Stimulated activated CD4-positive, alpha-beta T cell treated with anti-CD3 and anti-CD28 coated beads, Interleukin-15, amount 100 ng/mL, for 1 hour (primary cell): ENCODE data around the gene UTRN.

Experiments
- DNase-seq, 2 donors: peaks; one replicate each; pipeline ENCODE4 v3.0.0-alpha.2; 2020; ENCODE audit warnings: low read depth in 1 of 2, low spot score in 1 of 2

Gene UTRN

DNA sequence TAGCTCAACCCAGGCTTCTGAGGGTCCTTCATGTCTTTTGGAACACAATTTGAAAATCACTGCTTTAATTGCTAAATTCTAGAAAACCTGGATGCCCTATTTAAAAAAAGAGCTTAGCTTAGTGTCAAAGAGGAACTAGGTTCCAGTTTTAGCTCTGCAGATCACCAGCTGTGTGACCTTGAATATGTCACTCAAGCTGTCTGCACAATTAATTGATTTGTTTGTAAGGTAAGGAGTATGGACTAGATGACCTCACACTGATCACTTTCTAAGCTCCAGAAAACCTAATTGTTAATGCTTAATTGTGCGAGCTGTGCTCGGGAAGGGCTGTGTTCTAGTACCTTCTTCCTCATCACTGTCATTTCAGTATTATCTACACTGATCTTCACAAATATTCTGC lies 26.2 kb downstream of the UTRN start:
- DNase-seq = no peak

DNA sequence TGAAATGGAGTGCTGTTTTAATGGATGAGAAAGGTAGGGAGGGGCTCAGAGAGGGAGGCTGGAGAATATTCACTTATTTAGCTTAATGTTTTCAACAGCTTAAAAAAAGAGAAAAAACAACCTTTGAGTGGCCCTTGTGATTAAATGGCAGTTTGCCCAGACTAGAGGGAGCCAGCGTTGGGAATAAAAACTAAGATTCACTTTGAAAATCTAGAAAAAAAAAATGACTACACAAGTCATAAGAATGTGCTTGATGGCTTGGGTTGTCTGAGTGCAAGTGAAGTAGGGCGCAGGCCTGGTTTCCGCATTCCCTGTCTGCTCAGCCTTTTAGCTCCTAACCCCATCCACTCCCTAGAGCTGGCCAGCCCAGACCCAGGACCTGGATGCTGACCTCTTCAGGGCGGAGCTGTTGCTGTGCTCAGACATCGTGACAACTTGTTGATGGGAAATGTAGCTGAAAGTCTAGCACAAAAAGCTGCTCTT lies 28.9 kb downstream of the UTRN start:
- DNase-seq = no peak

DNA sequence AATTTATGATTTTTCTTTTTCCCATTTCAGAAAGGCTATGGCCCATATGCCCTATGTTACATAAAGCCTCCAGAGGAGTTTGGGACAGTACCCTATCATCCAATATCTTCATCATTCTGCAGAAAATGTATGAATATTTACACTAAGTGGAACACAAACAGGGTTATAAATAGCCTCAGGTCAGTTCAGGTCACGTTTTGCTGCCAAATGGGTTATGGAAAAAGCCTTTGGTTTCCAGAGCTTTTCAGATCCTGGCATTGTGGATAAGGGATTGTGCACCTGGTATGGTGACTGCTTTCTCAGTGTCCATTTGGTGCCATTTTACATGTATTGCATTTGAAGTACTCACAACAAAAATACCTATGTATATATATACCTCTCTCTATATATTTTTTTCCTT lies 29.4 kb downstream of the UTRN start:
- DNase-seq = no peak

DNA sequence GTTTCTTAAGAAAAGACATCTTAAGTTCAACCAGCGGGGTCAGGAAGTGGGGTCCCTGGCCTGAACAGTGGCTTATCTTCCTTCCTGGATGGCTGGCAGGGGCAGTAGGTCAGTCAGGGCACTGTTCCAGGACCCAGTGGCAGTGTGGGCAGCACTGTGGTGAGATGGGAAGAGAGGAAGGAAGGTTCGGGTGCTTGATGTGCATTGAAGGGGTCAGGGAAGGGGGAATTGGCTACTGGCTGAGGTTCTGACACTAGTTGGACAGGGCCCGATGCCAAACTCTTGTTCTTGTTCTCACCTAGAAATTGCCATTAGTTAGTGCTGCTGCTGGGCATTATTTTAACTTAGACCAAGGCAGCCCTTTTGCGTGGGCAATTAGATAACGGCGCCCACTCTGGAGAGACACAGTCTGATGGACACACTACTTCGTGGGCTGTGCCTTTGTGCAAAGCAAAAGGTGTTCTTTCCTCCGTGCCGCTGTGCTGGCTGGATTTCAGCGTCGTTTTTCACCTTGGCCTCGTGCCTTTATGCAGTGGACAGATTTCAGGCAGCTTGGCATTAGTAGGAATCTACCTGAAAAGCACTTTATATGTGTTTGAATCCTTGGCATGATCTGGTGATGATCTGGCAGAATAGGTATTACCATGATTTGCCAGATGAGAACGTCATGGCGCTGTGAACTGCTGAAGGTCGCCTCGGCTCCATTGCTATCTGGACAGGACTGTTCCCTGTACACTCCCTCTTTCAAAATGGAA lies 30.3 kb downstream of the UTRN start:
- DNase-seq = no peak

DNA sequence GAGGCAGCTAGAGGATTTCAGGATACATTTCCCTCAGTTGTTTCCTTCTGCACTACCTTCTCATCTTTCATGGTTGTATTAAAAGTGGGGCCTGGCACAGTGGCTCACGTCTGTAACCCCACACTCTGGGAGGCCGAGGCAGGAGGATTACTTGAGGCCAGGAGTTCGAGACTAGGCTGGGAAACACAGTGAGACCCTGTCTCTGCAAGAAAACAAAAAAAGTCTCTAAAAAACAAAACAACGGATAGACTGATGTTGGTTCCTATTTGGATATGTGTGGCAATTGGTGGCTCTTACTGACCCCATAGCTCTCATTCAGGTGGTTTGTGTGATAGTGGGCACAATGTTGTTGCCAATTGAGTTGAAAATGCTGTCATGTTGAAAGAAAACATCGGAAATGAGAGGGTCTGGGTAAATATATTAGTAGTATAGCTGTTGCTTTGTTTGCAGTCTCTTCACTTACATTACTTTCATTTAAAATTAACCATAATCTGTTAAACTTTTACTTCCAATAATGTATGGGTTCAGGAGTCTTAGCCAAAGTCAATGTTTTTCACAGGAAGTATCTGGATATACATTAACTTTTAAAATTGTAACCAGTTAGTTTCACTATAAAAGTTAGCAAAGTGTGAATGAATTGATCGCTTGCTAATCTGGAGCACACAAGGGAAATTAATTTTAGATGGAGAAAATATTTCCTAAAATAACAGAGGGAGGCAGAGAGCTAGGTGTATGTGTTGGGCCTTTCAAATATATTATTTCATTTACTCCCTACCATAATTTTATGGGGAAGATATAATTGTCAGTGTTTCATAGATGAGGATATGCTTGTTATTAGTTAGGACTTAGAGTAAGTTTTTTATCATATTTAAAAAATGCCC lies 31.1 kb downstream of the UTRN start:
- no peak for DNase-seq

DNA sequence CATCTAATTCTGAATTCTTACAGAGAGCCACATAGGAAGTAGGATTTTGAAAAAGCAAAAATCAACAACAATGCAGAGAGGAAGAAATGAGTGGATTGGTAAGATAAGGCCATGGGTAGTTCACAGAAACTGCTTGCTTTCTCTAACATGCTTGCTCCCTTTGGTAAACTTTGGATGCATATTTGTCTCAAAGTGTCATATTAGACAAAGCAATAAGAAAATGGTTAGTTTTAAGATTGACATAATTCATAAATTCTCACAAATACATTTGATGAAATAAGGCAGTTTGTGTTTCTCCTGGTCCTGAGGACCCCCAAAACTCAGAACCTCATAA lies 31.7 kb downstream of the UTRN start:
- no peak for DNase-seq

DNA sequence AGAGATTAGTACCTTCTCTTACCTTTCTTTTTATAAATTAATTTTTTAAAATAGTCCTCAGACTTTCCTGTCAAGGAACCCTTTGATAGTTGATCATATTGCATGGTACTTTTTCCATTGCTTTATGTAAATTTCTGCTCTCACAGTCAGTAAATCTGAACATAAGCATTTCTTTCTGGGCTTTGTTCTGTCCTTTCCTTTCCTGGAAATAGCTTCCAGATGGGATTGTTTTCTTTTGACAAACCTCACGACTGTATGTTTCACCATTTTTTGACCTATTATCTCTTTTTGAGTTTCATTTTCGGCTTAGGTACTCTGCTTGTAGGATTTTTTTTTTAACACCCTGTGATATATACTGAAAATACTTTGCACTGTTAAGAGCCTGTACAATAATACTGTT lies 32.6 kb downstream of the UTRN start:
- no peak for DNase-seq

DNA sequence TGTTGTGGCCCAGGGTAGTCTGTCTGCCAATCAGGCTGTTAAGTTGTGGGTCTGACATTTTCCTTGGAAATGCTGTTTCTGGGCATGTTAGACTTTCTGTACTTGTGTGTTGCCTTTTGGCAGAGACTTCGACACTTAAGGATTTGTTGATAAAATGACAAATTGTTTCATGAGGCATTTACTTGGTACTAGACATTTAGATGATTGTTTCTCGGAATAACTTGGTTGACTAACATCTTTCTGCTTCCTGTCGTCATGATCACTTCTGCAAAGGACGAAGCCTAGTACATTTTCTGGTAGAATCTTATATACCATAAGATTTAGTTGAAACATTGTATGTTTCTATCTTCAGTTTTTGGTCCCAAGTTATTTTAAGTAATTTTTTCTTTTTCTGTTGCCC lies 34.1 kb downstream of the UTRN start:
- no peak for DNase-seq

DNA sequence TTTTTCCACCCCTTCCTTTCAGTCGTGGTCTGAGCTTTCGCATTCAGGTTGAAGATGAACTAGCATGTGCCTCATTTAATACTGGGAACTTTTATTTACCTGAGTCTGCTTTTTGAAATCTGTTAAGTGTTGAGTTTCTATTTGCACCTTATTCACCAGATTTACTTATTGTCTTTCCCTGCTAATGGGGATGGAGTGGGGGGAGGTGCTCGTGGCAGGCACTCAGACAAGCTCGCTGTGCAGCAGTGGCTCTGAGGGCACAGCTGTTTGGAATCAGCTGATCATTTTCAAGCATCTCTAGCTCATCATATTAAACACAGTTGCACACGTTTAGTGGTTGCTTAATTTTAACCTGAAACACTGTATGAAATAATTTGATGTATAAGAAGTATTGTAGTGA lies 35.6 kb downstream of the UTRN start:
- no peak for DNase-seq

DNA sequence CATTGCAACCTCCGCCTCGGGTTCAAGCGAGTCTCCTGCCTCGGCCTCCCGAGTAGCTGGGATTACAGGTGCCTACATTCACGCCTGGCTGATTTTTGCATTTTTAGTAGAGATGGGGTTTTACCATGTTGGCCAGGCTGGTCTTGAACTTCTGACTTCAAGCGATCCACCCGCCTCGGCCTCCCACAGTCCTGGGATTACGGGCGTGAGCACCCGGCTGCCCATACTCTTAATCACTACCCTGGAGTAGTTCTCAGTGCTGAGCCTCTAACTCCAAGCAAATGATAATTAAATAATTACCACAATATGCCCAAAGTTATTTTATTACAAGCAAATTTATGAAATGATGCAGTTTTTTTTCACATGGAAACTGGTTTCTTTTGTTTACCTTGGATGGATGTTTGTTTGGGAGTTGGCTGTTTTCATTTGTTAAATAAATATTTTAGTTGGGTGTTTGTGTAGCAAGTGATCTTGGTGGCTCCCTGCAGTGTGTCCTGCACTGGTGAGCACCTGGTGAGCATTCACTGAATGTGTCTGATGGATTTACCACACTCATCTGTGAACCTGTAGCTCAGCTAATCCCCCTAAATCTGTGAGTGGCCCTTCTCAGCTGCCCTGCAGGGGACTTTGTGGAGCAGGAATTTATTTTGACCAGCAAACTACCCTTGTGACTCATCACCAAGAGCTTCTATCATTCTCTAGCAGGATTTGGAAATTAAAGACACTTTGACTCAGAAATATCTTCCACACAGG lies 36.9 kb downstream of the UTRN start:
- DNase-seq = no peak

DNA sequence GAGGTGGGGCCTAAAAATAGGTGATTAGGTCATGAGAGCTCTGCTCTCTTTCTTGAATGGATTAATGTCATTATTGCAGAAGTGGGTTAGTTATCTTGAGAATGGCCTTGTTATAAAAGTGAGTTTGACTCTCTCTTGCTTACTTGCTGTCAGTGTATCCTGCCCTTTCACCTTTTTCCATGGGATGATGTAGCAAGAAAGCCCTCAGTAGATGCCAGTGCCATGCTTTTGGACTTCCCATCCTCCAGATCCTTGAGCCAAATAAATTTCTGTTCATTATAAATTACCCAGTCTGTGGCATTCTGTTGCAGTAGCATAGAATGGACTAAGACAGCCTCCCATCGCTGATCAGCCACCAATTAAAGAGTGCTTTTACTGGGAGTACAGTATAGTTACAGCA lies 40.1 kb downstream of the UTRN start:
- no peak for DNase-seq

DNA sequence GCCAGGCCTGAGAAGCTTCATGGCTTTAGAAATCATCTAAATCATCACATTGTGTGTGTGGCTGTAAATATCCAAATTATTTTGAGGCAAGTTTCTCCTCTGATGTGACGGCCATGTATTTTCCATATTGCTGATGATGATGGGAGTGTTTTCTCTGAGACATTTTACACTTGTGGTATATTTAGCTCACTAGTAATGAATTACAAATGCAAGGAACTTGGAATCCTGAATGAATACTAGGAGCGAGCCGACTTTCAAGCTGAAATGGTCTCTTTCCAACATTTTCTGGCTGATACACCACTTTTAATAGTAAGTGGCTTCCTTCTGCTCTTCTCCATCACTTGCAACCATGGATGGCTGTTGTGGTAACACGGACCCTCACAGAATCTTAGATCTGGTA lies 41.3 kb downstream of the UTRN start:
- no peak for DNase-seq

DNA sequence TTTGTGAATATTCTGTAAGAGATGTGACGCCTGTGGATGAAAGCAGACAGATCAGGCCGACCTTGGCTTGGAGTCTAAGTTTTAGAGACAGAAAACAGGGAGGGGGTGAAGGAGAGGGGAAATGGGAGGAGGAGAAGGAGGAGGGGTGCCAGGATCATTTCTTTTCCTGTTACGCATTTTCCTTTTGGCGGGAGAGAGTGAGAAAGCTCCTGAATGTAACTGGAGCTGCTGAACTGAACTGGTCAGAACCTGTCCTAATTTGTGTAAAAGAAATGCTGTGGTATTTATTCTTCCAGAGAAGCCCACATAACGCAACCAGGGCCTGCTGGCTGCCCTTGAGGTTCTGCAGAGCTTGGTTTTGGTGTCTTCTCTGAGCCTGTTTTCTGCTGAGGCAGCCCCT lies 41.9 kb downstream of the UTRN start:
- DNase-seq = no peak

DNA sequence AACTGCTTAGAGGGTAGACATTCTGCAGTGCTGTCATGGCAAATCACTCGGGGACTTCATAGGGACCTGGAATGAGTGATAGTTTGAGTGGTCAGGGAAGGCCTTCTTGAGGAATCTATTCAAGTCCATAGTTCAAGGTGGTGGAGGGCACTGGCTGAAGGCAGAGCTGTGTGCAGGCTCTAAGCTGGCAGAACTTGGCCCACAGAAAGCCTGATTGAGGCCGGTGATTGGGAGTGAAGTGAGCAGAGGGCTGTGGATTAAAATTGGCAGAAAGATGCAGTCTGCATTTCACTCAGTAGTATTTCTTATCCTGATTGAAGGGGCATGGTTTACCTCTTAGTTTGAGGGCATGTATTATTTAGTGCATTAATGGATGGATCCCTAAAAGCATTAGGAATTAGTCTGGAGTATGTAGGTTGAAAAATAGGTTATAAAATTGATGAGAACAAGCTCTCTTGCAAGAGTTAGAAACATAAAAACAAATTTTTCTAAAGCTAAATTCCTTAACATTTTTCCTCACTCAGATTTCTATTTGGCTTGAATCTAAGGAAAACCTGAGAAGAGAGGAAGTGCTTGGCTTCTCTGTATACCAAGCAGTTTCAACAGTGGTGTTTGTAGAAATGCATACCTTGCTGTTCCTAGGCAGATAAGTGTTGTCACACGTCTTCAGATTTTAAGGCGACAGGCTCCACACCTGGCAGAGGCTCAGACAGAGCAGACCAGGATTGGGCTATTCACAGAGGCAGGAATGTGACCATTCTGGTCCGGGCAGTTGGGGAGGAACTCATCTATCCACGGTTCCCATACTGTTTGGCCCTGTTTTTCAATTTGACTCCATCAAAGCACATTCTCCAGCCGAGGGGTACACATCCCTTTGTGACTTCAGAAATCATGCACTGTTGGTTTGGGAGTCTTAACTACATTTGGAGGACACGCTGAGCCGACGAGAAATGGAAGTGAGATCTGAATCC lies 45.2 kb downstream of the UTRN start:
- no peak for DNase-seq

DNA sequence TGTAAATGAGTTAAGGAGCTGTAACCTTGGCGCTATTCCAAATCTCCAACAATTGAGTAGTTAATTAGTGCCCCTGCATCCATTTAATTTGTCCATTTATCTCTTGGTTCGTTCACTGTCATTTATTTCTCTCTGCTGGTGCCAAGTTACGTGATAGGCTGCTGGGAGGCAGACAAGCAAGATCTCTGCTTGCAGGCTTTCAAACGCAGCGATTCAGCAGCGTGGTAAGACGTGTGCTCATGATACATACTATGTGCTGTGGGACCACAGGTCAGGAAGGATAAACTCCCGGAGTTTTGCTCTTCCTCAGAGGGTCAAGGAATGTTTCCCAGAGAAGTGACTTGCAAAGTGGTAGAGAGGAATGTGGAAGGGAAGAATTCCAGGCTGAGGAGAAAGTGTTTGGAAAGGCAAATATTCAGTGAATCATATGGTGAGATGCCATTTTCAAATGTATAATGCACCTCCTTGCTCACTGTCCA lies 46.4 kb downstream of the UTRN start:
- DNase-seq = no peak

DNA sequence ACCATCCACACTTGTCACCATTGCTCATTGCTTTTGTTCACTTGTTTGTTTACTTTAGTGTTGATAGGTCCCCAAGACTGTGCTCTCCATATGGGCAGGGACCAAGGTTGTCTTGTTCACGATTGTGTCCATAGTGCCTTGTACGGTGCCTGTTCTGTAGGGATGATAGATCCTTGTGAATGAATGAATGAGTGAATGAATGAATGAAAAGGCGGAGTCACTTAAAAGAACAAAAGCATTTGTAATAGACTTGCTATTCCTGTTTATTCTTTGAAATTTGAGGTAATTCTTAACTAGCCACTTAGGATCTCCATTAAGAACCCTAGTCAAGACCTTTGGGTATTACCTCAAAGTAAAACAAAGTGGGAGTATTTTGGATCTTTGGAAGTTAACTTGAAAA lies 47.0 kb downstream of the UTRN start:
- no peak for DNase-seq

DNA sequence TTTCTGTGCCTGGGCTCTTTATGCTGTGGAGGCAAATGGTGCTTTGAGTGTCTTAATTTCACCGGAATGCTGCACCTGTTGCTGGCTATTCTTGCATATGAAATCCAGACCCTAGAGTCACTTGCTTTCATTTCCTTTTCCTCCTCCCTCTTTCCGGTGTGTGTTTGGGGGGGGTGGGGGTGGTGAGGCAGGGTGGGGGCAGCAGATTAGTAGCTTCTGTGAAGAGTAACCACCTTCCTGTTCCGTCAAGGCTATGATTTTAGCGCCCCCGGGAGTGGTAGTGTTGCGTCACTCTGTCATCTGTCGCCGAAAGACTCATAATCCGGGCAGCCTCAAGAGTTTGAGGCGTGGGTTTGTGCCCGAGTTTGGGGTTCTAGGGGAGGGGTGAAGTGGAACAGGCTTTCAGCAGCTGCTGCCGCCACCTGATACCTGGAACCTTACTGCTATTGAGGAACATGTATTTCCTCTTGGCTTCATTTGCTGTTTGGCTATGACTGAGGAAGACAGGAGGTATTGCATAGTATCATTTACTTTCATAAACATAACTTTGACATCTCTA lies 49.1 kb downstream of the UTRN start:
- peak; percentile 16 to 18 for DNase-seq
